IgD-negative memory B cell (primary cell): ENCODE results near the gene TMEM178B. TPM values are rescaled to one million over a fixed set of nuclear protein-coding genes. Genes with fewer than 3 reads are reported as not detected.

ENCODE experiments used
- H3K27ac Mint-ChIP-seq, 3 donors: one replicate each; pipeline ENCODE4 v1.8.0; 2020 to 2022; ENCODE audit warnings: mild to moderate bottlenecking in 3 of 3, mixed read lengths in 3 of 3, moderate library complexity in 1 of 3
- H3K27me3 Mint-ChIP-seq: one replicate; pipeline ENCODE4 v1.8.0; 2021; ENCODE audit warnings: mixed read lengths
- H3K36me3 Mint-ChIP-seq: one replicate; pipeline ENCODE4 v1.8.0; 2020; ENCODE audit warnings: mild to moderate bottlenecking, mixed read lengths
- H3K4me1 Mint-ChIP-seq, 3 donors: one replicate each; pipeline ENCODE4 v1.8.0; 2020 to 2022; ENCODE audit warnings: mixed read lengths in 3 of 3, mild to moderate bottlenecking in 1 of 3
- H3K4me3 Mint-ChIP-seq, 4 donors: one replicate each; pipeline ENCODE4 v1.8.0; 2020 to 2022; ENCODE audit warnings: mild to moderate bottlenecking in 4 of 4, mixed read lengths in 4 of 4, moderate library complexity in 3 of 4
- H3K9me3 Mint-ChIP-seq, 3 donors: one replicate each; pipeline ENCODE4 v1.8.0; 2020 to 2021; ENCODE audit warnings: mixed read lengths in 3 of 3, mild to moderate bottlenecking in 1 of 3
- polyA plus RNA-seq: library from polyadenylated mRNA; unstranded; fragments of 300-500 nt; fragmentation: Illumina TruSeq; gene quantifications from one replicate; pipeline ENCODE4 v1.2.3, GENCODE V29; 2021

Gene TMEM178B
- polyA plus RNA-seq, 1 donor from 2014 or later, result not detected

DNA sequence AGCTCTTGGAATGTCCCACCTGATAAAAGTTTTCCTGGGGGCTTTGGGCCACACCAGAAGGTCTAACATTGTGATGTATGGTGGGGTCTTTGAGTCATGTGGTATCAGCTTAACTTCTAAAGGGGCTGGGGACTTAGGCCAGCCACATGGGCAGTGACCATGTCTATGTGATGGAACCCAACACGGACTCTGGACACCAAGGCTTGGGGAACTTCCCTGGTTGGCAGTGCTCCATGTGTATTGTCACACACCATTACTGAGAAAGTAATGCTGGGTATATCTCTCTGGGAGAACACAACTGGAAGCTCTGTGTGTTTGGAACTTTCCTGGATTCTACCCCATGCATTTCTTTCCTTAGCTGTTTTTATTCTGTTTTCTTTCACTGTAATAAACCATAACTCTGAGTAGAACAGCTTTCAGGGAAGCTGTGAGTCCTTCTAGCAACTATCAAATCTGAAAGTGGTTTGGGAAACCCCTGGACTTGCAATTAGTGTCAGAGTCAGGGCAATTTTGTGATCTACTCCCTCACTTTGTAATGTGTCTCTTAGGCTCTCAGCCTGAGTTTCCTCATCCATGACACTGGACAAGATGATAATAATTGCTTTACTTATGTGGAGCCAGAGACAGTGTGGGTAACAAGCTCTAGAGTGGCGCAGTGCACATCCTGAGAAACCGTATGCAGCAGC is 448.9 kb downstream of the TMEM178B start:
- Mint-ChIP-seq H3K4me3 (no peak overlapping the region), H3K27ac (no peak overlapping the region), H3K36me3 (peaks cover under 1% of the 10 kb centered on the region), H3K4me1 (no peaks in the 10 kb centered on the region), H3K9me3 (peaks cover 0 to 1% (median 0%) of the 10 kb centered on the region in 3 donors), H3K27me3 (peaks cover 8% of the 10 kb centered on the region)

DNA sequence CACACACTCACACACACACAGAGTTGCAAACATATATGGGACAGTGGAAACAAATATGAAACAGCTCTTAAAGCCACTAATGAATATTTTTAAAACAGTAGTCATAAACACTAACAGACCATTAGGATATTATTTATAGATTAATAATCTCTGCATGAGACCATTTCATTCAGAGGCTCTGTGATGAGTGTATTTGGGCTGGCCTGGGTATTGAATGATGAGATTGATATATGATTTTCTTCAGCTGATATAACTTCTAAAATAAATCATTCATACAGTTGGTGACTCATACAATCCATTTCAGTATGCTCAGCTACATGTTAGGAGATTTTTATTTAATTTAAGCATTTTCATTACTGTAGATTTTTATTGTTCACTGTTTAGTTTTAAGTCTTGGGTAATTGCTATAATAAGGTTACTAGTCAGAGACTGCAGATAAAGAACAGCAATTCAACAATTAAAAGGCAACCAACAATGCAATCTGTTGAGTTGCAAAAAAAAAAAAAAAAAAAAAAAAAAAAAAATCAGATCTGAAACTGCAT is 452.2 kb downstream of the TMEM178B start:
- no peaks in the 10 kb centered on the region for H3K36me3 Mint-ChIP-seq
- no peaks in the 10 kb centered on the region for H3K4me1 Mint-ChIP-seq
- H3K27ac Mint-ChIP-seq, result no peak overlapping the region
- H3K4me3 Mint-ChIP-seq, result no peak overlapping the region
- peaks cover 7% of the 10 kb centered on the region for H3K27me3 Mint-ChIP-seq
- peaks cover 0 to 1% (median 0%) of the 10 kb centered on the region in 3 donors for H3K9me3 Mint-ChIP-seq

DNA sequence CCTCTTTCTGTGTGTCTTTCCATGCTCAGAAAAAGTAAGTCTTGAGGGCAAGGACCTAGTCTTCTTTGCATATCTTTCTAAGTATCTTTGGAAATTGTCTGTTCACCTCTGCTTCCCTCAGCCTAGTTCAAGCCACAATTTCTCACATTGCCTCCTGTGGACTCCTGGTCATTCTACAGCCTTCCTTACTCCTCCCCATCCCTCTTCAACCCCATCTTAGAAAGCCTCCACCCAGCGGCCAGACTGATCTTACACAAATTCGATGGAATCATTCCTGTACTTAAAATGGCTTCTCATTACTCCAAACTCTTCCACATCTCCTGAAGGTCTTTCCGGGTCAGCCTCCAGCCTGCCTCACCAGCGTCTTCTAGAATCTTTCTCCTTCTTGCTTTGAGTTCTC is 453.2 kb downstream of the TMEM178B start:
- no peak overlapping the region for H3K4me3 Mint-ChIP-seq
- H3K36me3 Mint-ChIP-seq, result no peaks in the 10 kb centered on the region
- peaks cover 0 to 1% (median 0%) of the 10 kb centered on the region in 3 donors for H3K9me3 Mint-ChIP-seq
- no peaks in the 10 kb centered on the region for H3K4me1 Mint-ChIP-seq
- peaks cover 7% of the 10 kb centered on the region for H3K27me3 Mint-ChIP-seq
- H3K27ac Mint-ChIP-seq, result no peak overlapping the region

DNA sequence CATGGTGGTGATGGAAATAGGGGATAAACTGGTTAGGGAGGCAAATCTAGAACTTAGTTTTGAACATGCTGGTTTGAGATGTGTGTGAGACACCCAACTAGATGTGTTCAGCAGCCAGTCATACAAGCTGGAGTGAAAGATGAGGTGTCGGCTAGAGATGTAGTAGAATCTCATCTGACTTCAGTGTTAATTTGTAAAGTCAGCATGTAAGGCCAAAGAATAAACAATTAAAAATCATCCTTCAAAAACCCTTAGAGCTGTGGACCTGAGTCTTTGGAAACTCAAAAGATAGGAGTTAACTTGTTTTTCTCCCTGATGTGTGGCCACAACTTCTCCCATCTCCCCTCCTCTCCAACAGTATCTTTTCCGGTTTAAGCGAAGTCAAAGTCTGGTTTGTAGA is 454.5 kb downstream of the TMEM178B start:
- peaks cover 7% of the 10 kb centered on the region for H3K27me3 Mint-ChIP-seq
- H3K4me1 Mint-ChIP-seq, result peaks cover 0 to 2% (median 0%) of the 10 kb centered on the region in 3 donors
- no peaks in the 10 kb centered on the region for H3K36me3 Mint-ChIP-seq
- peaks cover 0 to 1% (median 0%) of the 10 kb centered on the region in 3 donors for H3K9me3 Mint-ChIP-seq
- H3K4me3 Mint-ChIP-seq, result no peak overlapping the region
- no peak overlapping the region for H3K27ac Mint-ChIP-seq

Other genes starting within 250 kb of the TMEM178B start
- gene BRAF, start 149.1 kb upstream of the TMEM178B start, polyA plus RNA-seq, result 11.6 TPM
- gene MRPS33, start 59.1 kb upstream of the TMEM178B start, polyA plus RNA-seq, result 59.7 TPM